Measurements from ENCODE around the gene MFSD12.

MFSD12 gene

DNA sequence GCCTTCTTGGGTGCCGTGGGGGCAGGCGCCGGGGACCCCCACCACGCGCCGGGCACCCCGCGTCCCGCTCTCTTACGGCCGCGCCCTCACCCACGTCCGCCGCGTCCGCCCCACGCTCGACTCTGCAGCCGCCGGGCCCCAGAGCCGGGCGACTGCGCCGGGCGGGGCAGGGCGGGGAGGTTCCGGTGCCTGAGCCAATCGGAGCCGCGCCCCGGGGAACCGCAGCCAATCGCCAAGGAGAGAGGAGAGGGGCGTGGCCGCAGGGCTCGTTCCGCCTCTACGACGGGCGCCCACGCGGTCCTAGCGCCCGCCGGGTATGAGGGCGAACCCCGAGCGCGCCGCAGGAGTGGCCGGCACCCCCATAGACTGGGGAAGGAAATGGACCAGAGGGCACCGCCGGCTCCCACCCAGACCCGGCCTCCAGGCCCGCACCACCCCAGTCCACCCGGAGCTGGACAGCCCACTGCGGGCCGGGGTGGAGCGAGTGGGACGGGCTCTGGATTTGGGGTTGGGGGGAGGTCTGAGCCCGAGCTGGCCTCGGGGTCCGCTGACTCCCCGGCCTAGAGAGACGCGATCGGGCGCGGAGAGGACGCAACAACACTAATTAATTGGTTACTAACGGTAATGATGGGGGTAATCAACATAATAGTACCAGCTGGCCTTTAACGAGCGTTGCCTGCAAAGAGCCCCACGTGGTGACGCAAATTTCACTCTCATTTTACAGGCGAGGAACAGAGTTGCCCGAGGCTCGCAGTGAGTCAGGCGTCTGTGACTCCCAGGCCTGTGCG lies at the start of gene MFSD12:
TSS of gene MFSD12 (minus strand) at position 126 of the 788 bp plus-strand sequence. CDS start 183 bp downstream, outside the sequence.
- peak; percentile 98 for DNase-seq (ENCODE audit: low spot score)

DNA sequence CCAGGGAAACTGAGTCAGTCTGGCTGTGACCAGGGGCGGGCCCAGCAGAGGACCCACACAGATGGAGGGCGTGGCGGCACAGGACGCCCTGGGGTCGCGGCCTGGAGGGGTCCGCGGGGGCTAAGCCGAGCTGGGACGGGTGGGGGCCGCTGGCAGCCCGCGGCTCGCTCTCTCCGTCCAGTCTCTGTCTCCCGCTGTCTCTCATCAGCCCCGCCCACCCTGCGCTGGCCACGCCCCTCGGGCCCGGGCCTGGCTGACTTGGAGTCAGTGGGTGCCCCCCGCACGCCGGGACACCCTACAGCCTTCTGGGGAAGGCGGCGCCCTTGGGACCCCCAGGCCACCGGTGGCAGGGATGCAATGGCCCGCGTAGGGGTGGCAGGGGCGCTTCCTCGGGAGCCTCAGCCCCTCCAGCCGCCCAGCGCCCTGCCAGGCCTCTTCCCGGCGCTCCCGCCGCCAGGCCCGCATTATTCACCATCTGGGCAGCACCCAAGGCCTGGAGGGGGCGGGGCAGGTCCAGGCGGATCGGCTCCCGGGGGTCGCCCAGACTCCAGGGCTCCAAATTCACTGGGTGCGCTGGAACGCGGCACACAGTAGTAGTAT lies 49.4 kb upstream of the MFSD12 start, which contains the start of gene TBXA2R:
TSS of gene TBXA2R (minus strand) at position 186 of the 600 bp plus-strand sequence. CDS start 6,241 bp downstream, outside the sequence.
- peak; percentile 67 for DNase-seq (ENCODE audit: low spot score)

DNA sequence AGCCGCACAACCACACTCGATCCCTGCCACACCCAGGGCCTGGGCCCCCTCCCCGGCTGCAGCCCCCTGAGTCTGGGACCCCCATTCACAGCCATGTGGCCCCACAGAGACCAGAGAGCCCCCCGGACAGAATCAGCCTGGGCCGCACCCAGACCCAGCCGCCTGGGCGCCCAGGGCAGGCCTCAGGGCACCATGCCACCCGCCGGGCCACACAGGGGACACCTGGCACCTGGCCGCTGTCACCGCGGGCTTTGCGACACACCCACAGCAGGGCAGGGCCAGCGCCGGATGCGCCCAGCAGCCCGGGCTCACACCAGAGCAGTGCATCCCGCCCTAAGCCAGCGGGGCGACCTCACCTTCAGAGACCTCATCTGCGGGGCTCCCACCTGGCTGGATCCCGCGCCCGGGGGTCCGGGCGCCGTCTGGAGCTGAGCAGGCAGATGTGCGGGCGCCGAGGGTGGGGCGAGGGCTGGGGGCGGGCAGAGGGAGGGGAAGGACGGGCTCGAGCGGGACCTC lies 48.8 kb upstream of the MFSD12 start:
- no peak for DNase-seq (ENCODE audit: low spot score)

DNA sequence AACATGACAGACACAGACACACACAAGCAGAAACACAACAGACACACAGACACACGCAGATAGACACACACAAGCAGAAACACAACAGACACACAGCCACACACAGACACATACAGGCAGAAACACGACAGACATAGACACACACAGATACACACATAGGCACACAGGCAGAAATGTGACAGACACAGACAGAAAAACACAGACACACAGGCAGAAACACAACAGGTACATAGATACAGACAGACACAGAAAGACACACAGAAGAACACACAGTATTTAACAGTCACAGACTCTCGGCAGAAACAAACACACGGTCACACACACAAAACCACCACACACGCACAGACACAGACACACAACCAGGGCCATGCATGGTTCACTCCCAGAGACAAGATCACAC lies 48.4 kb upstream of the MFSD12 start:
- DNase-seq (ENCODE audit: low spot score): no peak

DNA sequence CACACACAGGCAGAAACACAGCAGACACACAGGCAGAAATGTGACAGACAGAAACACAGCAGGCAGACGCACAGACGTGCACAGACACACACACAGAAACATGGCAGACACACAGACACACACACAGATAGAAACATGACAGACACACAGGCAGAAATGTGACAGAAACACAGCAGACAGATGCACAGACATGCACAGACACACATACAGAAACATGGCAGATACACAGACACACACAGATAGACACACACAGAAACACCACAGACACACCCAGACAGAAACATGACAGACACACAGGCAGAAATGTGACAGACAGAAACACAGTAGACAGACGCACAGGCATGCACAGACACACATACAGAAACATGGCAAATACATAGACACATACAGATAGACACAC lies 48.0 kb upstream of the MFSD12 start:
- DNase-seq (ENCODE audit: low spot score): no peak

DNA sequence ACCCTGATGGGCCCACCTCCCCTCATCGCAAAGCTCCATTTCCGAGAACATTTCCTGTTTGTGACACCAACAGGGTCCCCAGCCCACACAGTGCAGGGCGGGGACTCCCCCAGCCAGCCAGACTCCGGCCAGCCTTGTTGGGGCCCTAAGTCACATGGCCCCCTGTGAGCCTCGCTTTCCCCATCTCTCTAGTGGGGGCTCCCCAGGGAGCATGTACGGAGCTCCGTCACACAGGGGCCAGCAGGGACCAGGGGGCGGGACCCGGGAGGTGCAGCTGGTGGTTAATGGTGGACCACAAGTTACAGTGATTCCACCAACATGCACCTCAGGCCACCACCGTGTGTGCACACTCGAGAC lies 47.6 kb upstream of the MFSD12 start:
- no peak for DNase-seq (ENCODE audit: low spot score)

DNA sequence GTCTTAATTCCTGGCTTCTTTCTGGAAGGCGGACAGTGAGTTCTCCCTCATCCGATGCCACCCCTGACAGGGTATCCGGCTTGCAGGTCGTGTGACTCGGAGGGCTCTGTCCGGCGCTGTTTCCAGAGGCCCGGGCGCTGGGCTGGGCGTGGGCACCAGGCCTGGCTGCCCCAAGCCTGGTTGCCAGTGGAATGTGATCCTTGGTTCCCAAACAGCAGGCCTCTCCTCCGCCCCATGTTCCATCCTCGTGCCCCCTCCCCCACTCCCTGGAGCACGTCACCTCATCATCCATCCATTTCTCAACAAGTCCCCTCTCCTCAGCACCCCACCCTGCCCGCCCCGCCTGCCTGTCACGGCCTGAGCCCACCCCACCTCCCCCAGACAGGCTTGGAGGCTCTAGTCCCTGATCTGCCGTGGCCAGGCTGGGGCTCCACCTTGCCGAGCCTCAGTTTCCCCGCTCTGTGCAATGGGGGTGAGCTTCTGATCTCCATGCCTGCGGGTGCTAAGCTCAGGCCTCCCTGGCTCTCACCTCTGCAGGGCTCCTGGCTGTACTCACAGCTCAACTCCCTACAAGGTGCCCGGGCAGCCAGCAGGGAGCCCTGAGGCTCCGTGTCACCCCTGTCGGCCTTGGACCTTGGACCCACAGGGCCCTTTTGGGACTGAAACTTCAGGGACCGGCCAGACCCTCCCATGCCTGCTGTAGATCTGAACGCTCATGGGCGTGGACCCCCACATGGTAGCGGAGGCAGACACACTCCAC lies 47.0 kb upstream of the MFSD12 start:
- DNase-seq (ENCODE audit: low spot score): no peak

DNA sequence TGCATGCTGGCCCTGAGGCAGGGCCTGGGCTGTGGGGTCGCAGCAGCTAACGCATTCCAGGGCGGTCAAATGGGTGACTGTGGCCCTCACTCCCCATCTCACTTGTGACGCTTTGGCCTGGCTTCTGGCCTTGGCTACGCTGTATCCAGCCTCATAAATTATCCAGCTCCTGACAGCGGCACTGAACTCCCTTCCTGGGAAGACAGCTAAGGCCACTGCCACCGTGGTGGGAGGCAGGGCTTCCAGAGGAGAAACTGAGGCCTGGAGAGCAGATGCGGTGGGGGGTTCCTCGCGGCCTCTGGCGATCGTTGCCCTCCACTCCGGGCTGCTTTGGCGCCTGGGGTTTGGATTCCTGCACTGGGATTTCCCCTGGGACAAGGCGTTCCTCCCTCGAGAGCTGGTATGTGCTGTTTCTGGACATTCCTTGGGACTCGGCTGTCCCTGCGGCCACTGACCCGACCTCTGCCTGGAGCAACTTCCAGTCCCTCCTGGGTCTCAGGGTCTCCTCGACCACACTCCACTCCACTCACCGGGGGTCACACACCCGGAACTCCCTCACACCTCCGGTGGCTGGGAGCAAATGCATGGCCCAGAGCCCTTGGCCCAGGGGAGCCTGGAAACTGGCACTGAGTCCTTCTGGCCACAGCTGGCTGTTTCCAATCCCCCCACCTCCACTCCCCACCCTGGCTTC lies 45.9 kb upstream of the MFSD12 start:
- no peak for DNase-seq (ENCODE audit: low spot score)

DNA sequence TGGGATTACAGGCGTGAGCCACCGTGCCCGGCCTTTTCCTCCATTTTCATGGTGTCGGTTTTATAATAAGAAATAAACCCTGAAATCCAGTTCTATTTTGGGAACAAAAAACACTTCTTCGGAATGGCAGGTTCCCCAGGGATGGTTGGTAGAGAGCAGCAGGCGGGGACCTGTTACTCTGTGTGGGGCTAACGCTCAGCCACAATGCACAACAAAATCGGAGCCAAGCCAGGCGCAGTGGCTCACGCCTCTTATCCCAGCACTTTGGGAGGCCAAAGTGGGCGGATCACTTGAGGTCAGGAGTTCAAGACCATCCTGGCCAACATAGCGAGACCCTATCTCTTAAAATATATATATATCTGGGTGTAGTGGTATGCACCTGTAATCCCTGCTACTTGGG lies 43.6 kb upstream of the MFSD12 start:
- no peak for DNase-seq (ENCODE audit: low spot score)

DNA sequence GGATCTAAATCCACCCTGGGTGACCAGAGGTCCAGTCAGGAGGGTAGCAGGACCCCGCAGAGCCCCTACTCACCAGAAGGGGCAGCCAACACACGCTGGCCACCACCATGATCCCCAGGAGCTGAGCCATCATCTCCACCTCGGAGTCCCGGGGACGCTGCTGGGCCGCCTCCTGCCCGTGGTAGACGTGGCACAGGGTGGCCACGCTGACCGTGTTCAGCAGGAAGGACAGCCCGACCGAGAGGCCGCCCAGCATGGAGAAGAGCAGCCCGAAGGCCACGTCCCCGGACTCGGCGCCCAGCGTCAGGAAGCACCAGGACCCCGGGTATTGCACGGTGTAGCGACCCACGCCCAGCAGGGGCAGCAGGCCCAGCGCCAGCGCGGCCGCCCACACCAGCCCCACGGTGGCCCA lies 42.4 kb upstream of the MFSD12 start:
- DNase-seq (ENCODE audit: low spot score): peak; percentile 86

DNA sequence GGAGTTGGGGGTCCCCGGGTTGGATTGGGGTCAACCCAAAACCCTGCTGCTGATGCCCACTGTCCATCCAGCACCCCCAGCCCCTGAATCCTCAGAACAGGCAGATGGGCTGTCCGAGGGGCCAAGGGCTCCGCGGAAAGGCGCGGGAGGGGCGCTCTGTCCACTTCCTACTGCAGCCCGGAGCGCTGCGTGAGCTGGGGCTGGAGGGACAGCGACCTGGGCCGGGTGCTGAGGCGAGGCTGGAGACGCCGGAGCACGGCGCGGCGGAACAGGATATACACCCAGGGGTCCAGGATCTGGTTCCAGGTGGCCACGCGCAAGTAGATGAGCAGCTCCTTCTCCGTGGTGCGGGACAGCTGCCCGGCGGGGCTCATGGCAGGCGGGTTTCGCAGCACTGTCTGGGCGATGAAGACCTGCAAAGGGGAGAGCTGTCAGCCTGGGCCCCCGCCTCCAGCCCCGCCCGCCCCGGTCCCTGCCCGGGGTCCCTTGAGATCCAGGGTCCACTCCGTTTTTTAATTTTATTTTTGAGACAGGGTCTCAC lies 38.2 kb upstream of the MFSD12 start:
- DNase-seq (ENCODE audit: low spot score): no peak

DNA sequence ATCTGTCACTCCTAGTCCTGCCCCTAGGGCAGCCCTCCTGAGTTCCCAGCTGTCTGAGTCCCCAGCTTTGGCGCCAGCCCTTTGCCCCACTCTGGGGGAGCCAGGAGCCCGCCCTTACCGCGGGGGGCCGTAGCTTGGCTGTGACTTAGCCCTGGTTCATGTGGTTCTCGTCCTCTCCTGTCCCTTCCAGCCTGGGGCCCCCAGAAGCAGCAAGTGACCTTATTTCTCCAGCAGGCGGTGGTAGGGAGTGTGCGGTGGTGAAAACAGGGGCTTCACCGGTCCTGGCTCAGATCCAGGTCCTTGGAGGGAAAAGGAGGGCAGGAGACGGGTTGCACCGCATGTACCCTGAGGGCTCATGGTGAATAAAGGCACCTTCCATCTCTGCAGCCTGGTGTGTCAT lies 35.8 kb upstream of the MFSD12 start:
- DNase-seq (ENCODE audit: low spot score): no peak

DNA sequence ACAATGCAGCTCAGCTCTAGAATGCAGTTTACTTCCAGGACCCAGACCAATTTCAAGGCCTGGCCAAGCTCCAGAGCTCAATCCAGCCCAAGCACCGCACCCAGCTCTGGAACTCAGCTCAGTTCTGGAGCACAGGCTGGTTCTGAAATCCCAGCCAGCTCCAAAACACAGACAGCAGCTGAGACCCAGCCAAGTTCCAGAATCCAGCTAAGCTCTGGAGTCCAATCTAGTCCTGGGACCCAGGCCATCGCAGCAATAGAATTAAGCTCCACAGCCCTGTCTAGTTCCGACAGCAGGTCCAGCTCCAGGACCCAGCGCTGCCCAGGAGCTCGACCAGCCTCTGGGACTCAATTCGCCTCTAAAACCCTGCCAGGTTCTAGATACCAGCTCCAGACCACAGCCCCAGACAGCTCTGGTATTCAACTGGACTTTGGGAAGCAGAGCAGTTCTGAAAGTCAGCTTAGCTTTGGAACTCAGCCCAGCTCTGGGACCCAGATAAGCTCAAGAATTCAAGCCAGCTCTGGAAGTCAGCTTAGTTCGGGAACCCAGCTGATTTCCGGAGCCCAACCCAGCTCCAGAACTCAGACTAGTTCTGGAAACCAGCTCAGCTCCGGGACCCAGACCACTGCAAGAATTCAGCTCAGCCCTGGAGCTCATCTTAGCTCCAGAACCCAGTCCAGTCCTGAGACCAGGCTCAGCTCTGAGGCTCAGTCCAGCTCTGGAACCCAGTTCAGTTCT lies 34.7 kb upstream of the MFSD12 start:
- no peak for DNase-seq (ENCODE audit: low spot score)

DNA sequence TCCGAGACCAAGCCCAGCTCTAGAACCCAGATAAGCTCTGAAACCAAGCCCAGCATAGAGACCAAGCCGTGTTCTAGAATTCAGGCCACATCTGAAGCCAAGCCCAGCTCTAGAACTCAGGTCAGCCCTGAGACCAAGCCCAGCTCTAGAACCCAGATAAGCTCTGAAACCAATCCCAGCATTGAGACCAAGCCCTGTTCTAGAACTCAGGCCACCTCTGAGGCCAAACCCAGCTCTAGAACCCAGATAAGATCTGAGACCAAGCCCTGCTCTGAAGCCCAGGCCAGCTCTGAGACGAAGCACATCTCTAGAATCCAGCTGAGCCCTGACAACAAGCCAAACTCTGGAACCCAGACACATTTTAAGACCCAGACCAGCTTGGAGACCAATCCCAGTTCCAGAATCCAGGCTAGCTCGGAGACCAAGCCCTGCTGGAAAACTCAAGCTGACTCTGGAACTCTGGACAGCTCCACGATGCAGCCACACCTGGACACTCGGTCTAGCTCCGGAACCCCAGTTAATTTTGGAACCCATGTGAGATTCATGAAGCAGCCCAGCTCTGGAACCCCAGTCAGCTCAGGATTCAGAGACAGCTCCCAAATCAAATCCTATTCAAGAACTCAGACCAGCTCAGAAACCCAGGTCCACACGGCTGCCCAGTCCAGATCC lies 33.7 kb upstream of the MFSD12 start:
- DNase-seq (ENCODE audit: low spot score): no peak

DNA sequence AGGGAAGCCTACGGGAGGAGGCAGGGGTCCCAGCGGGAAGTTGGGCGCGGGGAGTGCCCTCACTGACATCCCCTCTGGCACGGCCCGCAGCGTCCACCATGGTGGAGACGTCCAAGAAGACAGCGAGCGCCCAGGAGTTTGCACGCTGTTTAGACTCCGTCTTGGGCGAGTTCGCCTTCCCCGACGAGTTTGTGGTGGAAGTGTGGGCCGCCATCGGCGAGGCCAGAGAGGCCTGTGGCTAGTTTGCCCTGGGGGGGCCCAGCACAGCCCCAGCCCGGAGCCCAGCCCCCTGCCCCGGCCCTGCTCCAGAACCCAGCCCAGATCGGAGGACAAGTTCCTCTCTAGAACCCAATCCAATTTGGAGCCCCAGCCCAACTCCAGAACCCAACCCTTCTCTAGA lies 32.6 kb upstream of the MFSD12 start:
- DNase-seq (ENCODE audit: low spot score): no peak

DNA sequence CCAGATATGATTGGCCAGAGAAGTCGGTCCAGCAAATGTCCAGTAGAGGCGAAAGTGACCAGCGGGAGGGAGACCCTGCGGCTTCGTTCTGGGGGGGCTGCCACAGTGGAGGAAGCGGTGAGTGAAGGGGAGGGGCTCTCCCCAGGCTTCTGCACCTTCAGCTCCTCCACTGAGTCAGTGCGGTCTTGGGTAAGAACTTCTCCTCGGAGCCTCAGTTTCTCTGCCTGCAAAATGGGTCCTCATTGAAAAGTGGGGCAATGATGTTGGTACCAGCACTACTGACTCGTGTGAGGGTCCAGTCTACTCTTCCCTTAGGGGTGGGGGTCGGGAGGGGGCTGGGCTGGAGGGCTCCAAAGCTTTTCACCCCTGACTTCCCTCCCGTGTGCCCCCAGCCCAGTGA lies 32.1 kb upstream of the MFSD12 start:
- DNase-seq (ENCODE audit: low spot score): no peak

DNA sequence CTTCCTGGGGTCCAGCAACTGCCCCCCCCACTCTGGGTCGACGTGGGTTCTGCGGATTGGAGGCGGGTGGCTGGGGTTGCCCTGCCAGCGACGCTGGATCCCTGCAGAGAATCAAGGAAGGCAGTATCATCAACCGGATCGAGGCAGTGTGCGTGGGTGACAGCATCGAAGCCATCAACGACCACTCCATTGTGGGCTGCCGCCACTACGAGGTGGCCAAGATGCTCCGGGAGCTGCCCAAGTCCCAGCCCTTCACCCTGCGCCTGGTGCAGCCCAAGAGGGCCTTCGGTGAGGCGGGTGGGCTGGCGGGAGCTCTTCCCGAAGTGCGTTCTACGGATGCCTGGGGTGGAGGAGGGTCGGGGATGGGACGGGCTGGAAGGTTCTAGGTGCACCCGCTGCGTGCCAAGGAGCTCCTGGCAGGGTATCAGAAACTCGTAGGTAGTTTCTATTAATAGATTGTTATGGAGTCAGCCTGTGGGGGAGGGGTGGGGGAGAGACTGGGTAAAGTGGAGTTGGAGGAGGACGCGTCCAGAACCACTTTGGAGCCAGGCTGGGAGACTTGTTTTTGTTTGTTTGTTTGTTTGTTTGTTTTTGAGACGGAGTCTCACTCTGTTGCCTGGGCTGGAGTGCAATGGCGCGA lies 29.4 kb upstream of the MFSD12 start:
- no peak for DNase-seq (ENCODE audit: low spot score)

DNA sequence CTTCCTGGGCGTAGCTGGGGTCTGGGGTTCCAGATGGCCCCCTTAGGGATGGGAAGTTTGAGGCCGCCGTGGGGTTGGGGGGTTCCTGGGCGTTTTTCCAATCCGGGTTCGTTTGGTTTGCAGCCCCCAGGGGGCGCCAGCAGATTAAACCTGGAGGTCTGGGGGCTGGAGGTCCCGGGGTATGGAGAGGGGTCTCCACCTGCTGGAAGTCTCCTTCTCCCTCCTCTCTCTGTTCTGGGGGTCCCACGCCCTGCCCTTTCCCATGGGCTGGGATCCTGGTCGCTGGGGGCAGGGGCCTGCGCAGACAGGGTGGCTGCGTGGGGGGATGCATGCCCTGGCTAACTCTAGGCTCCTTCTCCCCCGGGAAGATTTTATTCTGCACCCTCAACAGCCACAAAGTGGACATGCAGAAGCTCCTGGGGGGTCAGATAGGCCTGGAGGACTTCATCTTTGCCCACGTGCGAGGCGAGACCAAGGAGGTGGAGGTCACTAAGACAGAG lies 28.8 kb upstream of the MFSD12 start:
- DNase-seq (ENCODE audit: low spot score): peak; percentile 68

DNA sequence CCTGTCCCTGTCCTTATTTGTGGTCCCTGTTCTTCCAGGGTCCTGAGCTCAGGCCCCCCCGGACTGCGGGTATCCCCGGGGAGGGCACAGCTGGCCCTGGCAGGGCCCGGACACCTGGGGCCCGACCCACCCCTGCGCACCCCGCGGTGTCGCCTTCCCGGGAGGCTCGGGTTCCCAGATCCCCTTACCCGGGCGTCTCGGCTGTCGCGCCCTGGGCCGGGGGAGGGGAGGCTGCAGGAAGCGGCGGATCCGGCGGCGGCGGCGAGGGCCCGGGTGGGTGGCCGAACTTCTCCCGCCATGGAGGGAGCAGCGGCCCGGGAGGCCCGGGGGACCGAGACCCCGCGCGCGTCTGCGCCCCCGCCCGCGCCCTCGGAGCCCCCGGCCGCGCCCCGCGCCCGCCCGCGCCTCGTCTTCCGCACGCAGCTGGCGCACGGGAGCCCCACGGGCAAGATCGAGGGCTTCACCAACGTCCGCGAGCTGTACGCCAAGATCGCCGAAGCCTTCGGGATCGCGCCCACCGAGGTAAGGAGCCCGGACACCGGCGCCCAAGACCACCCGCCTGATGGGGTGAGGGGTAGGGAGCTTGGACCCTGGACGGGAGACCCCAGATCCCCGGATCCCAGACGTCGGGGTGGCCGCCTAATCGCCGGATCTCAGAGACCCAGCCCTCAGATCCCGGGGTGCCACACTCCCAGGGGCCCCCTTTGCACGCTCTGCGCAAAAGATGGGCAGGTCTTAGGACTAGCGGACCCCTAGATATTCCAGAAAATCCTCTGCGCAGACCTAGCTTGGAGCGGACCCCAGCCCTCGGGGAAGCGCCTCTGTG lies 28.1 kb upstream of the MFSD12 start, which contains the start of gene GIPC3:
TSS of gene GIPC3 (plus strand) at position 178 of the 826 bp plus-strand sequence. CDS start at position 298, 120 bp downstream.
- no peak for DNase-seq (ENCODE audit: low spot score)
